ENCODE results near the gene PTPN6. TPM values are rescaled to one million over a fixed set of nuclear protein-coding genes. Genes with fewer than 3 reads are reported as not detected.

Gene PTPN6
- total and polyA plus RNA-seq, 2 of the 13 experiments (the other 11 are each of a cell fraction or from before 2014, with no cell fraction given): 10.5 to 10.6 TPM

DNA sequence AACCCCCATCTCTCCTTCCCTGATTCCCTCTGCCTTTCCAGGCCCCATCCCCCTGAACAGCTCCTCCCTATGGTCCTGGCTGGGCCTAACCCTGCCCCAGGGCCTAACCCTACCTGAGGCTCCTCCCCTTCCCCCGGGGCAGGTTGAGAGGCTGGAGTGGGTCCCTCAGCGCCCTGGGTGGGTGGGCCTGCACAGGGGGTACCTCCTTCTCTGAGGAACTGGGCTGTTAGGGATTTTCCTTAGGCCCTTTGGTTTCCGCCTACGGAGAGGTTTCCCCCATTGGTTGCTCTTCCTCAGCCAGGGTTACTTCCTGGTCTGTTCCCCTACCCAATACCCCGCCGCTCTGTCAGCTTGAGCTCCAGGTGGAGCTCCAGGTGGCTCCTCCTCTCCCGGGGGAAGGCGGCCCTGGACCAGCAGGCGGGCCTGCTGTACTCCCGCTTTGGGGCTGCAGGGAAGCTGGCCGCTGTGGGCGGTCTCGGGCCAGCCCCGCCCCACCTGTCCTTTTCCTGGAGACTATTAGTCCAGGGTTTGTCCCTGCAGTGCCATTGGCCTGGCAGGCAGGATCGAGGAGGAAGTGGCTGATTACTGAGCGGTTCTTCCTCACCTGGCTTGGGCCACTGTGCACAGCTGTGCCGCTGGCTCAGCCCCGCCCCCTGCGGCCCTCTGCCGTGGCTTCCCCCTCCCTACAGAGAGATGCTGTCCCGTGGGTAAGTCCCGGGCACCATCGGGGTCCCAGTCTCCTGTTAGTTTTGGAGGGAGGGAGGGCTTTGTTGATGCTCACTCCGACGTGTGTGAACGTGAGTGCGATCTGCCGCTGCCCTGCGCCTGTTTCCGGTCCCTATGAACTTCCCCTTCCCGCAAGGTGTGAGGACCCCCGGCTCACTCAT is 4.9 kb upstream of the PTPN6 start (continued):
- TF ChIP-seq NFKB2 (CRISPR knock-in tag; IDR thresholded peaks at IDR 0.05; ENCODE audit: borderline replicate concordance): peak; percentile 48; the same call in 1 of the 2 replicates
- TF ChIP-seq ZNF263 (CRISPR knock-in tag; IDR thresholded peaks at IDR 0.05): peak; percentile 43; the same call in 1 of the 2 replicates
- TF ChIP-seq AHR (CRISPR knock-in tag; IDR thresholded peaks at IDR 0.05): no peak
- no peak for TF ChIP-seq SATB2 (CRISPR knock-in tag; IDR thresholded peaks at IDR 0.05)
- 0 out of 2 replicates have a peak, but pooled peaks have one; percentile 33 for TF ChIP-seq ZNF546 (CRISPR knock-in tag; conservative IDR thresholded peaks at IDR 0.05)
- TF ChIP-seq TCF12 (IDR thresholded peaks at IDR 0.05): no peak
- 0 out of 2 replicates have a peak, but pooled peaks have one; percentile 16 for TF ChIP-seq TCF12 (CRISPR knock-in tag; IDR thresholded peaks at IDR 0.05)
- TF ChIP-seq ZNF160 (CRISPR knock-in tag; IDR thresholded peaks at IDR 0.05): no peak
- TF ChIP-seq, protein P1, sequence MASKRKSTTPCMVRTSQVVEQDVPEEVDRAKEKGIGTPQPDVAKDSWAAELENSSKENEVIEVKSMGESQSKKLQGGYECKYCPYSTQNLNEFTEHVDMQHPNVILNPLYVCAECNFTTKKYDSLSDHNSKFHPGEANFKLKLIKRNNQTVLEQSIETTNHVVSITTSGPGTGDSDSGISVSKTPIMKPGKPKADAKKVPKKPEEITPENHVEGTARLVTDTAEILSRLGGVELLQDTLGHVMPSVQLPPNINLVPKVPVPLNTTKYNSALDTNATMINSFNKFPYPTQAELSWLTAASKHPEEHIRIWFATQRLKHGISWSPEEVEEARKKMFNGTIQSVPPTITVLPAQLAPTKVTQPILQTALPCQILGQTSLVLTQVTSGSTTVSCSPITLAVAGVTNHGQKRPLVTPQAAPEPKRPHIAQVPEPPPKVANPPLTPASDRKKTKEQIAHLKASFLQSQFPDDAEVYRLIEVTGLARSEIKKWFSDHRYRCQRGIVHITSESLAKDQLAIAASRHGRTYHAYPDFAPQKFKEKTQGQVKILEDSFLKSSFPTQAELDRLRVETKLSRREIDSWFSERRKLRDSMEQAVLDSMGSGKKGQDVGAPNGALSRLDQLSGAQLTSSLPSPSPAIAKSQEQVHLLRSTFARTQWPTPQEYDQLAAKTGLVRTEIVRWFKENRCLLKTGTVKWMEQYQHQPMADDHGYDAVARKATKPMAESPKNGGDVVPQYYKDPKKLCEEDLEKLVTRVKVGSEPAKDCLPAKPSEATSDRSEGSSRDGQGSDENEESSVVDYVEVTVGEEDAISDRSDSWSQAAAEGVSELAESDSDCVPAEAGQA (IDR thresholded peaks at IDR 0.05; ENCODE audit: low read depth): 0 out of 2 replicates have a peak, but pooled peaks have one; percentile 29
- TF ChIP-seq, protein P1 (CRISPR knock-in tag; IDR thresholded peaks at IDR 0.05; ENCODE audit: borderline replicate concordance): no peak
- TF ChIP-seq ZNF772 (CRISPR knock-in tag; IDR thresholded peaks at IDR 0.05): peak; percentile 39
- no peak for TF ChIP-seq ZNF776 (CRISPR knock-in tag; IDR thresholded peaks at IDR 0.05)
- peak; percentile 67; the same call in 1 of the 2 replicates for TF ChIP-seq YEATS4 (CRISPR knock-in tag; IDR thresholded peaks at IDR 0.05; ENCODE audit: borderline replicate concordance)
- TF ChIP-seq, protein P2, sequence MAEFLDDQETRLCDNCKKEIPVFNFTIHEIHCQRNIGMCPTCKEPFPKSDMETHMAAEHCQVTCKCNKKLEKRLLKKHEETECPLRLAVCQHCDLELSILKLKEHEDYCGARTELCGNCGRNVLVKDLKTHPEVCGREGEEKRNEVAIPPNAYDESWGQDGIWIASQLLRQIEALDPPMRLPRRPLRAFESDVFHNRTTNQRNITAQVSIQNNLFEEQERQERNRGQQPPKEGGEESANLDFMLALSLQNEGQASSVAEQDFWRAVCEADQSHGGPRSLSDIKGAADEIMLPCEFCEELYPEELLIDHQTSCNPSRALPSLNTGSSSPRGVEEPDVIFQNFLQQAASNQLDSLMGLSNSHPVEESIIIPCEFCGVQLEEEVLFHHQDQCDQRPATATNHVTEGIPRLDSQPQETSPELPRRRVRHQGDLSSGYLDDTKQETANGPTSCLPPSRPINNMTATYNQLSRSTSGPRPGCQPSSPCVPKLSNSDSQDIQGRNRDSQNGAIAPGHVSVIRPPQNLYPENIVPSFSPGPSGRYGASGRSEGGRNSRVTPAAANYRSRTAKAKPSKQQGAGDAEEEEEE (CRISPR knock-in tag; IDR thresholded peaks at IDR 0.05; ENCODE audit: borderline replicate concordance): no peak
- TF ChIP-seq MIER3 (CRISPR knock-in tag; IDR thresholded peaks at IDR 0.05; ENCODE audit: borderline replicate concordance): 0 out of 2 replicates have a peak, but pooled peaks have one; percentile 34
- TF ChIP-seq THRA (CRISPR knock-in tag; IDR thresholded peaks at IDR 0.05; ENCODE audit: borderline replicate concordance): 0 out of 2 replicates have a peak, but pooled peaks have one; percentile 37
- TF ChIP-seq ZNF605 (CRISPR knock-in tag; IDR thresholded peaks at IDR 0.05): peak; percentile 56; the same call in 1 of the 2 replicates
- TF ChIP-seq, protein P3, sequence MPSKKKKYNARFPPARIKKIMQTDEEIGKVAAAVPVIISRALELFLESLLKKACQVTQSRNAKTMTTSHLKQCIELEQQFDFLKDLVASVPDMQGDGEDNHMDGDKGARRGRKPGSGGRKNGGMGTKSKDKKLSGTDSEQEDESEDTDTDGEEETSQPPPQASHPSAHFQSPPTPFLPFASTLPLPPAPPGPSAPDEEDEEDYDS (CRISPR knock-in tag; IDR thresholded peaks at IDR 0.05): peak; percentile 91
- TF ChIP-seq SRSF4 (IDR thresholded peaks at IDR 0.05; ENCODE audit: low read depth, low read length, poor library complexity, severe bottlenecking): no peak
